HG03175 (cell line): Measurements from ENCODE around the gene P4HA3.

Source experiments
- ATAC-seq: cut with Tn5 transposase; IDR thresholded peaks from one replicate; pipeline ENCODE4 v1.9.1; 2021; ENCODE audit warnings: mild to moderate bottlenecking, moderate library complexity; ENCODE audit not compliant: unreplicated experiment

The P4HA3 gene

DNA sequence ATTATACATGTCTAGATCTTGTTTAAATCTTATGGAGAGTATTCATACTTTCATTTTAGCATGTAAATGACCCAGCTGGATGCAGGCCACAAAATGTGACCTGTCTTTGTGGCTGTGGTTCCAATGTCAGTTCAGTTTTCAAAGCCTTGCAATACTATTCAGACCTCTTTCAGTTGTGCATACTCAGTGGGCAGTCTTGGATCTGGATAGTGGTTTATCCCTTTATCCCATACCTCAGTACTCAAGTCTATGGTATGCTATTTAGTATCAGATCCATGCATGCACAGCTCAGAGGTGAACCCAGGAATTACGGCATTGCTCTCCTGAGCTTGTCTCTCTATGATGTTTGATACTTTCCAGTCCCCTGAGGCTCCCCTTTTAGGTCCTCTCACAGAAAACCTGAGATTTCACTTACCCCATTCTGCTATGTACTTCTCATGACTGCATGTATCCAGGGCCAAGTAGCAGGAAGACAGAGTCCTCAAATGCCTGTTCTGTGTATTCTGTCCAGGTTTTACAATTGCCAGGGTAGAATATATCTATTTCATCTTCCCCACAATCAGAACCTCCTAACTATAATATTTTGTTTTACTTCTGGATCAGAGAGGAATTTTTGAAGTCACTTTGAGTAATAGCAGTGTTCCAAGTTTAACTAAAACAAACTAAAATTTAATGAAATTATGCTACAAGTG lies 6.9 kb upstream of the P4HA3 start:
- ATAC-seq = no peak

DNA sequence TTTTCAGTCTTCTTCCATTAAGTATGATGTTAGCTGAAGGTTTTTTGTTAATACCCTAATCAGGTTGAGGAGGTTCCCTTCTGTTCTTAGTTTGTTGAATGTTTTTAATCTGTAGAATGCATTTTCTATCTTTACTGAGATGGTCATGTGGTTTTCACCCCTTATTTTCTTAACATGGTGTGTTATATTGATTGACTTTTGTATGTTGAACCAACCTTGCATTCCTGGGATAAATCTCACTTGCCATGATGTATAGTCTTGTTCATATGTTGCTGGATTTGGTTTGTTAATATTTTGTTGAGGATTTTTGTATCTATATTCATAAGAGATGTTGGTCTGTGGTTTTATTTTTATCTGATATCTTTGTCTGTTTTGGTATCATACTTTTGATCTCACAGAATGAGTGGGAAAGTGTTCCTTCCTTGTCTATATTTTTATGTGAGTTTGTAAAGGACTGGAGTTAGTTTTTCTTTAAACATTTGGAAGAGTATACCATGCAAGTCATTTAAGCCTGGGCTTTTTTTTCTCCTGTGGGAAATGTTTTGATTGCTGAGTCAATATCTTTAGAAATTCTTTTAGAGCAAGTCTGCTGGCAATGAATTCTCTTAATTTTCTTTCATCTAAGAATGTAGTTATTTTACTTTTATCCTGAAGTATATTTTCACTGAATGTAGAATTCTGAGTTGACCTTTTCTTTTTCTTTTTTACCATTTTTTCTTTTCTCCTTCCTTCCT lies 5.5 kb upstream of the P4HA3 start:
- ATAC-seq = no peak

GRCh38 chr11:74312326-74312725 lies 886 bp upstream of the P4HA3 start:
- no peak for ATAC-seq

- no peak for ATAC-seq
Observed at GRCh38 chr11:74310857-74311256, 583 bp downstream of the P4HA3 start.

DNA sequence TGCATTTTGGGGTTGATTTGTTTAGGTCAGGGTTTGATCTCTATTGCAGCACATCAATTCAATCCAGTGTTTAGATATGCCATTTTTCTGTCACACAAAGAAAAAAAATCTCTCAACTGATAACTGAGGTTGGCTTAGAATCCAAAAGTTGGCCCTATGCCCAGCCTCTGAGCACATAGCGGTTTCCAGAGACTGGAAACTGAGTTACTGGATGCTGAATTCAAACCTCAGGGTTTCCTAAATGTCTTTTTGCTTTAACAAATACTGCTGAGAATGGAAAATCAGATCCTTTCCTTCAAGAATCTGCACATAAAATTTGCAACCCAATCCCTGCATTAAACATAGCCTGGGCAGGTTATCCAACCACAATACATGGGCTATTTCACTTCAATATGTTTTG lies 4.0 kb downstream of the P4HA3 start:
- no peak for ATAC-seq

- no peak for ATAC-seq
Observed at GRCh38 chr11:74306435-74307175, 4.8 kb downstream of the P4HA3 start.

DNA sequence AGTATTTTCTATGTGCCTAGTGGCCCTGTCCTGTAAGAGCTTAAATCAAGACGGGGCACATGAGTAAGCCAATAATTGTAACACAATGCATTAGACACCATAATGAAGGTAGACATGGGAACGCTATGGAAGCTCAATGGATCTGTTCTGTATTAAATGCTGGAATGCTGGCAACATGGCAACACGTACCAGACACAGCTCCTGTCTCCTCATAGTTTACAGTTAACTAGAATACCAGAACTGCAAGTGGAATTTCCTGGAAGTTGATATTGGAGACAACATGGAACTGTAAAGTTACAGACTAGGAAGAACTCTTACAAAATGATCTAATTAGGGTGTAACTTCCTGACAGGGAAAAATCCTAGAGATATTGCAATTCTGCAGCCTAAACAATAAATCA lies 12.4 kb downstream of the P4HA3 start:
- ATAC-seq = no peak

DNA sequence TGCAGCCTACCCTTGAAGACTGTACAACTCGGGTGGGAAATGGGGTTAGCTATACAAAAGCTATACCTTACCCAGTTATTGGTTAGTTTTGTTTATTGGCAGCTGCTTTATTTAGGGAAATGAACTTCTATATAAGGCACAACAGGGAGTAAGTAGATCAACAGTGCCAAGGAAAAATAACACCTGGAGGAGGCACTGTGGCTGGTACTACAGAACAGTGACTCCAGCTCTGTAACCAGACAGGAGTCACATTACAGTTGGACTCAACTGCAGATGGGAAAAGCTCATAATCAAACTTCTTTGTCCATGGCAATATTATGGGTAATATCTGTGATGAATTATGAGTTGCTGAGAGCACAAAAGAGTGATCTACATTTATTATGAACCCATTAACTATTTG lies 14.0 kb downstream of the P4HA3 start:
- ATAC-seq = no peak

DNA sequence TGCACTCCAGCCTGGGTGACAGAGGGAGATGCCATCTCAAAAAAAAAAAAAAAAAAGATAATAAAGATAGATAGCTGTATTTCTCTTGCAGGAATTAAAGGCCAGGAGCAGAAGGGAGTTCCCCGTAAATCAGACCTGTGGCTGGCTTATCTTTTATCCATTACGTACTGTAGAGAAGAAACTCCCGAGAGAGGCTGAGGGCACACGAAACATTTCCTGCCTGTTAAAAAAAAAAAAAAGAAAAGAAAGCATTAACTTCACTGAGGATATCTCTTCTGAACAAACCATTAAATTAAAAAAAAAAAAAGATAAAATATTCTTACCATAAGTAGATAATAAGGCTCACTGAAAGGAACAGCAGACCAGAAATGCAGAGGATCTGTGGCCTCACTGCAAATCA lies 22.5 kb downstream of the P4HA3 start:
- ATAC-seq = no peak

DNA sequence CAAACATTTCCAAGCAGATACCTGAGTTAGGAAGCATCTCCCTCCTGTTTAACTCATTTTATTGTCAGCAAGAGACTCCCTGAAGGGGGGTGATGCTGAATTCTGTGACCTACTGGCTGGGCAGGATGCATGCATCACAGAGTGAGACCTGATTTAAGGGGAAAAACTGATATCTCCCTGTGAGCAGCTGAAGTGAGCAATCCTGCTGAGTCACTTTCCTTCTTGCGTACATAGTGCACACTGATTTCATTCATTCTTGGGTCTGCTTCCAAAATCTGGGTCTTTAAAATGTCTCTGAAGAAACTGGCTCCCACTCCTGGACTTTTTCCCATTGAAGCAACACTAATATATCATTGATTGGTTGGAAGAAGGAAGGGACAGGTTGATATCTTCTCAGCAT lies 23.3 kb downstream of the P4HA3 start:
- no peak for ATAC-seq

DNA sequence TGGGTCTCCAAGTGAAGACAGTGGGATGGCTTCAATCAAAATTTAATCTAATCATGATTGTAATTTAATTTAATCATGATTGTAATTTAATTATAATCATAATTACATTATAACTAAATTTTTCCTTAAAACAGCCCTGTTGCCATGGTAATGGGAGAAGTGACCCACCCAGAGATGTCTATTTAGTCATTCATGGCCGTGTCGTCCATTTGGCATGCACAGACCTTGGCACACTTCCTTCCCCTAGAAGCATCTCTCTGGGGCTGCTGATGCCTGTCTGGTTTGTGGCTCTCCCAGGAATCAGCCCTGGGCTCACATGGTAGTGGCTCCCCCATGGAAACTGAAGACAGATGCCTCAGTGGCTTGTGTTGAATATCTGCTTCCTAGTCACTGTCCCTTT lies 27.0 kb downstream of the P4HA3 start:
- ATAC-seq = no peak

GRCh38 chr11:74283580-74284180 lies 27.8 kb downstream of the P4HA3 start:
- no peak for ATAC-seq

GRCh38 chr11:74282914-74283371 lies 28.5 kb downstream of the P4HA3 start:
- no peak for ATAC-seq

- ATAC-seq = no peak
Observed at GRCh38 chr11:74282421-74282820, 29.0 kb downstream of the P4HA3 start.

DNA sequence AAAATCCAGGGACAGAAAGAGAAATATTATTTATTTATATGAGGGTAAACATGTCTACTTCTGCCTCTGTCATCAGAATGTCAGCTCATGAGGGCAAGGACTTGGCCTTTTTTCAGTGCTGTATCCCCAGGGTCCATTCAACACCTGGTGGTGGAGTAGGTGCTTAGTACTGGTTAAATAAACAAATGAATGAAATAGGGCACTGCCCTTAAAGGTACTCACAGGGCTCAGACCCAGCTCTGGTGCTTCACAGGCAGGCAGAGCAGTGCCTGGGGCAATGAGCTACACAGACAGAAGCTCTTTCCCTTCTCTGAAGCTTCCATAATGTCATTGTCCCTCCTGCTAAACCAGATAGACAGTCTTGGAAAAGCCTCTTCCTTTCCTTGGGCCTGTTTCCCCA lies 30.9 kb downstream of the P4HA3 start:
- ATAC-seq = no peak

- ATAC-seq = no peak
Observed at GRCh38 chr11:74279256-74279655, 32.2 kb downstream of the P4HA3 start.

DNA sequence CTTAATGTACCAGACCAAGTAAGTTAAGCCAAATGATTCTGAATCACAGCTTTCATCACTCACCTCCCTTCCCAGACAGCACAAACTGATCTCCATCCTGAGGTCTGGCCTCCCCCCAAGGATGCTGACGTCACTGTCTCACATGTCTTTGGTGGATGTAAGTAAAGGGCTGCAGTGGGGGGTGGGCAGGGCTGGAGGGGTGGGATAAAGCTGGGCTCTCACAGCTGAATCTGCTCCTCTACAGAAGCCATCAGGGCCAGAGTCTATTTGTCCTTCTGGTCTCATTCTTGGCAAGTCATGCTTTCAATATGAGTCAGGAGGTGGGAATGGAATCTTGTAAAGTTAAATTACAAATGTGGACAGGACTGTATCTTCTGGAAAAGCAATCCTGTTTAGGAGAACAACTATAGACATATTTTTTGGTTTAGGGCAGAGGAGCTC lies 32.7 kb downstream of the P4HA3 start:
- no peak for ATAC-seq

- no peak for ATAC-seq
Observed at GRCh38 chr11:74278103-74278502, 33.3 kb downstream of the P4HA3 start.

DNA sequence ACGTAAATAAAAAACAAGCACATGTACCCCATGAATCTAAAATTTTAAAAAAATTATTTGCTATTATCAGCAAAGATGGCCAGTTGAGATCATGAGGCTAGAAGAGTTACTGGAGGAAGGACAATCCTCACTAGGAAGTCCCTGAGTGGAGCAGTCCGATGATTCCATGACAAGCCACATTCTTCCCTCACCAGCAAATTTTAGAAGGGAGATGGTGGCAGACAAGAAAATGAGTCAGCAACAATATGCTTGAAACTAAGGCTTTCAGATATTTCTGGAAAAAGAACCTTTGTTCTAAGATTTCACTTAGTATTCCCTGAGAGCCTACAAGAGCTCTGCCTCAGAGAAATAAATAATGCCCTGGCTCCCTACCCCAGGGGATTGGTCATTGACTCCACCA lies 34.9 kb downstream of the P4HA3 start:
- no peak for ATAC-seq

DNA sequence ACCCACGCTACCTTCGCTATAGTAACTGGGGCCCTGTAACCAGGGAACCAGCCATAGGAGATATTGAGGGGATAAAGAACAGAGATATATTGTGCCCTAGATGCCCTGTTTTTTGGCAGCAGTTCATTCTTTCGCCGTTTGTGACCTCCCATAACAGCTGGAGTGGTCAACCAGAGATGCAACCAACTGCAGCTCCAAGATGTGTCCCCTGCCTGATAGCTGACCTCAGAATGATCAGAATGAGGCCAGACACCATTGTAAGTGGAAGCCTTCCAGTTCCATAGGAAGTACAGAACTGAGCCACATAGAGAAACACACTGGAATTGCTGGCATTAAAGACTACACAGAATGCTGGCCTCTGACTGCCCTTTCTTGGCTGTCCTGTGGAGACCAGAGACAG lies 39.2 kb downstream of the P4HA3 start:
- no peak for ATAC-seq

DNA sequence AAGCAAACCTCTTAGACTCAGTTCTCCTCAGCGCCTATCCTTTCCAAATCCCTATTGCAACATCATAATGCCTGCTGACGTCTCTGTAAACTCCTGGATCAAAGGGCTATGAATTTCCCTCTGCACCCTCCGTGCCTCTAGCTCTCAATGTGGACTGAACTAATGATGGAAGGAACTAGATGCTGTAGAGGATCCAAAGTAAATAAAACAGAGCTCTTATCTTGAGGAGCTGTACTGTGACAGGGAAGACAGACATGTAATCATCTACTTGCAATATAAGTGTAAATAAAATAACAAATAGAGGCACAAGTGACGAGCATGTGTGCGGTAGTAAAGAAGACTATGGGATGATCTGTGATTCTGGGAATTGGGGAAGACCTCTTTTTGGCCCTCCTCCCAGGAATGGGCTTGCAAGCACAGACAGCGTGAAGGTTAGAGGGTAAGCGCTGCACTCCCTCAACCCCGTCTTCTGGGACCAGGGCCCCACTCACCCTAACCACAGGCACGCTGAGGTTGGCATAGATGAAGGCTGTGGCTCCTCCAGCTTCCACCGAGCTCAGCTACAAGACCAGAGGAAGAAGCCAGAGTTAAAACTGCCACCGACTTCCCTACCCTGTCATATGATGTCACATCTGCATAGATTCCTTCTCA lies 42.2 kb downstream of the P4HA3 start:
- no peak for ATAC-seq
